HepG2 (cell line): ENCODE data around the gene IL6R. TPM values are rescaled to one million over a fixed set of nuclear protein-coding genes. Genes with fewer than 3 reads are reported as not detected.

Experiments
- ADNP ChIP-seq: sonication (generic); formaldehyde crosslinking; IDR thresholded peaks from 2 replicates; pipeline ENCODE4 v1.4.0; 2020; ENCODE audit warnings: missing genetic modification reagents
- BHLHE40 ChIP-seq: IDR thresholded peaks from 2 replicates; pipeline ENCODE4 v1.6.1; 2011; ENCODE audit warnings: low read length, improper control_type of control experiment
- BRCA1 ChIP-seq: sonication (generic); formaldehyde crosslinking; IDR thresholded peaks from 2 replicates; pipeline ENCODE4 v1.4.0; 2020; ENCODE audit warnings: missing genetic modification reagents
- CC2D1A ChIP-seq: sonication (generic); formaldehyde crosslinking; IDR thresholded peaks from 2 replicates; pipeline ENCODE4 v1.8.1; 2023; ENCODE audit warnings: mild to moderate bottlenecking, missing genetic modification reagents
- CHD4 ChIP-seq: fragments of 200-600 bp; sonication (generic); IDR thresholded peaks from 2 replicates; pipeline ENCODE4 v1.7.0; 2017; ENCODE audit warnings: mild to moderate bottlenecking, low read length, borderline replicate concordance
- FOSL1 ChIP-seq: sonication (generic); formaldehyde crosslinking; IDR thresholded peaks from 2 replicates; pipeline ENCODE4 v1.9.0; 2021; ENCODE audit warnings: missing genetic modification reagents, borderline replicate concordance
- GATAD2A ChIP-seq: IDR thresholded peaks from 2 replicates; pipeline ENCODE4 v1.6.1; 2016
- GZF1 ChIP-seq: sonication (generic); formaldehyde crosslinking; IDR thresholded peaks from 2 replicates; pipeline ENCODE4 v1.5.1; 2020; ENCODE audit warnings: mild to moderate bottlenecking, missing genetic modification reagents
- IKZF4 ChIP-seq: sonication (generic); formaldehyde crosslinking; IDR thresholded peaks from 2 replicates; pipeline ENCODE4 v1.5.1; 2020; ENCODE audit warnings: borderline replicate concordance, mild to moderate bottlenecking, low read depth, missing genetic modification reagents; ENCODE audit errors: not compliant biosample characterization
- ISL2 ChIP-seq: sonication (generic); formaldehyde crosslinking; IDR thresholded peaks from 2 replicates; pipeline ENCODE4 v1.5.0; 2020; ENCODE audit warnings: missing genetic modification reagents
- JDP2 ChIP-seq: sonication (generic); formaldehyde crosslinking; IDR thresholded peaks from 2 replicates; pipeline ENCODE4 v1.8.1; 2022; ENCODE audit warnings: missing genetic modification reagents, borderline replicate concordance
- KDM1A ChIP-seq: IDR thresholded peaks from 2 replicates; pipeline ENCODE4 v1.6.1; 2016; ENCODE audit warnings: missing compliant biosample characterization
- MTERF4 ChIP-seq: sonication (generic); formaldehyde crosslinking; IDR thresholded peaks from 2 replicates; pipeline ENCODE4 v1.8.0; 2023; ENCODE audit warnings: mild to moderate bottlenecking, missing genetic modification reagents
- NFKB2 ChIP-seq: sonication (generic); formaldehyde crosslinking; IDR thresholded peaks from 2 replicates; pipeline ENCODE4 v1.4.0; 2020; ENCODE audit warnings: missing genetic modification reagents, borderline replicate concordance
- PCBP2 ChIP-seq: fragments of 200-400 bp; formaldehyde crosslinking; optimal IDR thresholded peaks from 2 replicates; pipeline ENCODE3; 2018; ENCODE audit warnings: low read length, low read depth; ENCODE audit not compliant: poor library complexity, severe bottlenecking
- RARA ChIP-seq: IDR thresholded peaks from 2 replicates; pipeline ENCODE4 v1.6.1; 2016; ENCODE audit warnings: missing genetic modification reagents, missing compliant biosample characterization
- SNAPC5 ChIP-seq: sonication (generic); formaldehyde crosslinking; IDR thresholded peaks from 2 replicates; pipeline ENCODE4 v1.8.1; 2023; ENCODE audit warnings: mild to moderate bottlenecking, missing genetic modification reagents, borderline replicate concordance
- SPEN ChIP-seq: sonication (generic); formaldehyde crosslinking; IDR thresholded peaks from 2 replicates; pipeline ENCODE4 v1.5.1; 2020; ENCODE audit warnings: low read depth, mild to moderate bottlenecking, missing genetic modification reagents
- TCF12 ChIP-seq, 2 experiments: fragments of 450-650 bp in 1 of 2; sonication (generic) in 1 of 2; formaldehyde crosslinking in 1 of 2; IDR thresholded peaks; 2 replicates each; pipeline versions ENCODE4 v1.6.1 to v1.8.0; 2017 to 2022; ENCODE audit warnings: antibody characterized with exemption in 1 of 2, mild to moderate bottlenecking in 1 of 2, missing genetic modification reagents in 1 of 2, moderate library complexity in 1 of 2
- XRCC5 ChIP-seq: fragments of 200-400 bp; formaldehyde crosslinking; optimal IDR thresholded peaks from 2 replicates; pipeline ENCODE3; 2017; ENCODE audit warnings: mild to moderate bottlenecking, low read length
- ZNF343 ChIP-seq: sonication (generic); formaldehyde crosslinking; IDR thresholded peaks from 2 replicates; pipeline ENCODE4 v1.4.0; 2020; ENCODE audit warnings: mild to moderate bottlenecking, missing genetic modification reagents
- ZNF552 ChIP-seq: sonication (generic); formaldehyde crosslinking; IDR thresholded peaks from 2 replicates; pipeline ENCODE4 v1.9.0; 2022; ENCODE audit warnings: missing genetic modification reagents, mild to moderate bottlenecking, borderline replicate concordance
- ZNF577 ChIP-seq: sonication (generic); formaldehyde crosslinking; IDR thresholded peaks from 2 replicates; pipeline ENCODE4 v1.4.0; 2020; ENCODE audit warnings: mild to moderate bottlenecking, low read depth, missing genetic modification reagents, borderline replicate concordance
- ZNF589 ChIP-seq: sonication (generic); formaldehyde crosslinking; conservative IDR thresholded peaks from 2 replicates; pipeline ENCODE4 v1.8.0; 2022; ENCODE audit warnings: mild to moderate bottlenecking, moderate library complexity, missing genetic modification reagents
- ZNF749 ChIP-seq: sonication (generic); formaldehyde crosslinking; IDR thresholded peaks from 2 replicates; pipeline ENCODE4 v1.8.0; 2022; ENCODE audit warnings: mild to moderate bottlenecking, missing genetic modification reagents, moderate library complexity, borderline replicate concordance
- polyA plus RNA-seq, 8 experiments: library from polyadenylated mRNA; depleted of rRNA in 3 of 8; stranded (reverse) in 7 of 8; unstranded in 1 of 8; fragments of >200 nt; fragmentation: Illumina TruSeq in 4 of 8; extraction: Trizol in 4 of 8; gene quantifications; 2 replicates each; pipeline versions ENCODE4 v1.2.1 to v1.2.3, GENCODE V29; 2011 to 2016; ENCODE audit warnings: low read depth in 4 of 8, missing spikeins in 1 of 8, mixed read lengths in 1 of 8; ENCODE audit not compliant: insufficient read depth in 1 of 8
- total RNA-seq, 5 experiments: library from RNA; depleted of rRNA; stranded (reverse); fragments of >200 nt; fragmentation: Illumina TruSeq; extraction: Trizol; gene quantifications; 2 replicates each; pipeline ENCODE4 v1.2.3, GENCODE V29; 2016; ENCODE audit warnings: low read depth in 1 of 5
- TF ChIP-seq, protein P1 (sequence below): sonication (generic); formaldehyde crosslinking; IDR thresholded peaks from 2 replicates; pipeline ENCODE4 v1.4.0; 2020; ENCODE audit warnings: mild to moderate bottlenecking, missing genetic modification reagents
- TF ChIP-seq, protein P2 (sequence below): IDR thresholded peaks from 2 replicates; pipeline ENCODE4 v1.6.1; 2012; ENCODE audit warnings: low read length, improper control_type of control experiment

IL6R gene
- total and polyA plus RNA-seq, 2 of the 13 experiments (the other 11 are each of a cell fraction or from before 2014, with no cell fraction given) = 5.0 to 24.5 TPM

- TF ChIP-seq, protein P1, sequence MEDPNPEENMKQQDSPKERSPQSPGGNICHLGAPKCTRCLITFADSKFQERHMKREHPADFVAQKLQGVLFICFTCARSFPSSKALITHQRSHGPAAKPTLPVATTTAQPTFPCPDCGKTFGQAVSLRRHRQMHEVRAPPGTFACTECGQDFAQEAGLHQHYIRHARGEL (CRISPR knock-in tag) = no peak
- TF ChIP-seq GATAD2A (CRISPR knock-in tag) (peak; percentile 87), ZNF577 (CRISPR knock-in tag) (no peak), ISL2 (no peak), PCBP2 (no peak), GZF1 (CRISPR knock-in tag) (no peak), ZNF552 (CRISPR knock-in tag) (no peak), FOSL1 (CRISPR knock-in tag) (no peak), BHLHE40 (peak; percentile 41; the same call in 1 of the 2 replicates), TCF12 (IDR thresholded peaks at IDR 0.05) (no peak), TCF12 (CRISPR knock-in tag; IDR thresholded peaks at IDR 0.05) (no peak), XRCC5 (peak; percentile 68), ZNF343 (no peak), BRCA1 (no peak), MTERF4 (CRISPR knock-in tag) (no peak), IKZF4 (CRISPR knock-in tag) (peak; percentile 4), CHD4 (no peak), RARA (CRISPR knock-in tag) (peak; percentile 67), SPEN (CRISPR knock-in tag) (peak; percentile 67), ZNF749 (CRISPR knock-in tag) (no peak), ADNP (CRISPR knock-in tag) (no peak), CC2D1A (CRISPR knock-in tag) (no peak), KDM1A (CRISPR knock-in tag) (peak; percentile 66; the same call in 1 of the 2 replicates), ZNF589 (CRISPR knock-in tag) (no peak), JDP2 (no peak), SNAPC5 (CRISPR knock-in tag) (no peak), NFKB2 (CRISPR knock-in tag) (no peak; the same call in 1 of the 2 replicates)
- TF ChIP-seq, protein P2, sequence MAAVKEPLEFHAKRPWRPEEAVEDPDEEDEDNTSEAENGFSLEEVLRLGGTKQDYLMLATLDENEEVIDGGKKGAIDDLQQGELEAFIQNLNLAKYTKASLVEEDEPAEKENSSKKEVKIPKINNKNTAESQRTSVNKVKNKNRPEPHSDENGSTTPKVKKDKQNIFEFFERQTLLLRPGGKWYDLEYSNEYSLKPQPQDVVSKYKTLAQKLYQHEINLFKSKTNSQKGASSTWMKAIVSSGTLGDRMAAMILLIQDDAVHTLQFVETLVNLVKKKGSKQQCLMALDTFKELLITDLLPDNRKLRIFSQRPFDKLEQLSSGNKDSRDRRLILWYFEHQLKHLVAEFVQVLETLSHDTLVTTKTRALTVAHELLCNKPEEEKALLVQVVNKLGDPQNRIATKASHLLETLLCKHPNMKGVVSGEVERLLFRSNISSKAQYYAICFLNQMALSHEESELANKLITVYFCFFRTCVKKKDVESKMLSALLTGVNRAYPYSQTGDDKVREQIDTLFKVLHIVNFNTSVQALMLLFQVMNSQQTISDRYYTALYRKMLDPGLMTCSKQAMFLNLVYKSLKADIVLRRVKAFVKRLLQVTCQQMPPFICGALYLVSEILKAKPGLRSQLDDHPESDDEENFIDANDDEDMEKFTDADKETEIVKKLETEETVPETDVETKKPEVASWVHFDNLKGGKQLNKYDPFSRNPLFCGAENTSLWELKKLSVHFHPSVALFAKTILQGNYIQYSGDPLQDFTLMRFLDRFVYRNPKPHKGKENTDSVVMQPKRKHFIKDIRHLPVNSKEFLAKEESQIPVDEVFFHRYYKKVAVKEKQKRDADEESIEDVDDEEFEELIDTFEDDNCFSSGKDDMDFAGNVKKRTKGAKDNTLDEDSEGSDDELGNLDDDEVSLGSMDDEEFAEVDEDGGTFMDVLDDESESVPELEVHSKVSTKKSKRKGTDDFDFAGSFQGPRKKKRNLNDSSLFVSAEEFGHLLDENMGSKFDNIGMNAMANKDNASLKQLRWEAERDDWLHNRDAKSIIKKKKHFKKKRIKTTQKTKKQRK = no peak
Measured at GRCh38 chr1:154404984-154405746, at the start of gene IL6R (continued).
